ENCODE data around the gene PARD3B. TPM values are rescaled to one million over a fixed set of nuclear protein-coding genes. Genes with fewer than 3 reads are reported as not detected.

PARD3B gene
- total RNA-seq, 1 experiment from 2014 or later, result 0.63 TPM

- DNase-seq (ENCODE audit: low read depth), result no peak
Observed at GRCh38 chr2:205053827-205054410, 508.6 kb downstream of the PARD3B start.

GRCh38 chr2:205054789-205055188 lies 509.5 kb downstream of the PARD3B start:
- no peak for DNase-seq (ENCODE audit: low read depth)

GRCh38 chr2:205055251-205055650 lies 510.0 kb downstream of the PARD3B start:
- DNase-seq (ENCODE audit: low read depth), result no peak

DNA sequence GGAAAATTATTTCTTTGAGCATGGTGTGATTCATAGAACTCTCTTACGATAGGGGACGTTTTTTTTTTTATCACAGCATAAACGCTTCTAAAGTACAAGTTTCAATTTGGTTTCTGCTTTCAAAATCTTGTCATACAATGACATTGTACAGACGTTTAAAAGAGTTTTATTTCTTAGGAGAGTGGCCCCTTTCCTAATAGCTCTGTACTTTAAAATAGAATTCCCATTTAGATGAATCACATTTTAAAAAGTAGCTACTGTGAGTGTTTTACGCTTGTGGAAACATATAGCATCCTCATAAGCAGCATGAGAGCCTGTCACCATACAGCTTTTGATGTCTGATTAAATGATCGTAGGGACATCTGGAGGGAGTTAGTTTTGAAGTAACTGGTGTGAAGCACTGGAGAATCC lies 510.9 kb downstream of the PARD3B start:
- DNase-seq (ENCODE audit: low read depth), result no peak

GRCh38 chr2:205058409-205058808 lies 513.1 kb downstream of the PARD3B start:
- DNase-seq (ENCODE audit: low read depth), result no peak

- DNase-seq (ENCODE audit: low read depth), result peak; percentile 3
Observed at GRCh38 chr2:205060269-205060668, 515.0 kb downstream of the PARD3B start.

DNA sequence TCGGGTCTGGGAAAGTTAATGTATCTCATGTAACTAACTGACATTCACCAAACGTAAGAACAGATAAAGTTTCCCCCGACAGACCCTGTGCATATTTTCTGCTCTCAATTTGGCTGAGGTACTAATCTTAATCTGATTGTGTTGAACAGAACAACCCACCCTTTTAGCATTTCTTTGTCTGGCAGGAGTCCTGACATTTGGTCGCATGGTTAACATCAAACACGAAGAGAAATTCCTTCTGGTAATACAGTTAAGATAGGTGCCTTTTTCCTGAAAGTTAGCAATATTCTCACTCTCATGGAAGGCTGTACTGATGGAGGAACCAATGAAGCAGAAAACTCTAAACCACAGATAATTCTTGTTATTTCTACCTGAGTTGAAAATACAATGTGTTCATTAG lies 520.8 kb downstream of the PARD3B start:
- DNase-seq (ENCODE audit: low read depth), result no peak

DNA sequence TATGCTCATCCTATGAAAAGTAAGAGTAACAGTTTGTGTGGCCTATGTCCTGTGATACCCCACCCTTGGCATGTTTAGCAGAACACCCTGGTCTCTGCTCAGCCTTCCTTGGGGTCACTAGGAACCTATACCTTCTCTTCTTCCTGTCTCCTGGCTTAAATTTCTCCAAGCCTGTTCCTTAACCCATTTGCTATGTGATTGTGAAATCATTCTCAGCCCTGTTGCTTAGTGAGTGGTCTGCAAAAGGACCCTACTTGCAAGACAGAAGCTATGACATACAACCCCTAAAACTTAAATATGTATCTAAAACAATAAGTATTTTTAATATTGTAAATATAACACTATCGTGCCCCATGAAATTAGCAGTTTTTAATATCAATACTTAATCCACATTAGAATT lies 524.7 kb downstream of the PARD3B start:
- no peak for DNase-seq (ENCODE audit: low read depth)

DNA sequence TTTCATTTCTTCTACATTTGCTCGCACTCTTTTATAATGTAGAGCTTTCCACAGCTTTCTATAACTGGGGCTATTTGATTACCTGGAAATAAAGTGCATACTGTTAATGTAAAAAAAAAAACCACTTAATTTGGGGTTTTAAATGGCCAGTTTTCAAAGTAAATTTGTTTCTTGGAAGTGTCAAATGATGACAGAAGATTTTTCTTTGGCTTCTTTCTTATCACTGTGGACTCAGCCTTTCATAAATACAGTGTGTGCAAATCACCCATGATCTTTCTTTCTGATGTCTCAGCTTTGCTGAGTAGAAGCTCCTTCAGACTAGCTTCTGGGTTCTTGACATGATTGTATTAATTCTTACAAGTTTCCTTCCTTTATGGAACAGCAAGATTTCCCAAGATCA lies 525.6 kb downstream of the PARD3B start:
- no peak for DNase-seq (ENCODE audit: low read depth)

DNA sequence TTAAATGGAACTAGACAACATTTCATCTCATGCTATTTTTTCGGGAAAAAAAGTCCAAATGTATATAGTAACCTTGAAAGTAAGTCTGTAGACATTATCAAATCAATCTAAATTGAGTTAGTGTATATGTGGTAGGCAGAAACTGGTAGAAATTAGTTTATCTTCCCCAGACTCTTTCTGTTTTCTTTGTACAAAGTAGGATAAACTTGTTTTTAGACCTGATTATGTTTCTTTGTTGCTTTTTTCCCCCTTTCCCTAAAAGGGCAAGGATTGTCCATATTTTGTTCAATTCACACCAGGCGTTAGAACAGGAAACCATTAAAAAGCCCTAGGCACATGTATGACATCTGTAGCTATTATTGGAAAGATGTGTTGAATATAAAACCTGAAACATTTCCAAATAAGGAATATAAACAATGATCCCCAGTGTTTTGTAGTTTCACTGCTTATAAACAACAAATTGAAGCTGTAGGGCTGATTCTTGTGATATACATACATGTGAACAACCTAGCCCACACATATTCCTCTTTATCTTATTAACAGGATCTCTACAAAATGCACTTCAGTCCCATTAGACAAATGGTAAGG lies 528.3 kb downstream of the PARD3B start:
- no peak for DNase-seq (ENCODE audit: low read depth)

DNA sequence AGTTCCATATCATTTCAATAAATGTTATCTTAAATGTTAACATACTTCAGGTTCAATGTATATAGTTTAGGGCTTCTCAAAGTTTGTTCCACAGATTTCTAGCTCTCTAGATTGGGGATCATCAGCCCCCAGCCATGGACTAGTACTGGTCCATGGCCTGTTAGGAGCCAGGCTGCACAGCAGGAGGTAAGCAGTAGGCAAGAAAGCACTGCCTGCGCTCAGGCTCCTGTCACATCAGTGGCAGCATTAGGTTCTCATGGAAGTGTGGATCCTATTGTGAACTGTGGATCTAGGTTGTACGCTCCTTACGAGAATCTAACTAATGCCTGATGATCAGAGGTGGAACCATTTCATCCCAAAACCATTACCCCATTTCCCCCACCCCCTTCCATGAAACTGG lies 531.1 kb downstream of the PARD3B start:
- no peak for DNase-seq (ENCODE audit: low read depth)

GRCh38 chr2:205077159-205077558 lies 531.9 kb downstream of the PARD3B start:
- DNase-seq (ENCODE audit: low read depth), result no peak

DNA sequence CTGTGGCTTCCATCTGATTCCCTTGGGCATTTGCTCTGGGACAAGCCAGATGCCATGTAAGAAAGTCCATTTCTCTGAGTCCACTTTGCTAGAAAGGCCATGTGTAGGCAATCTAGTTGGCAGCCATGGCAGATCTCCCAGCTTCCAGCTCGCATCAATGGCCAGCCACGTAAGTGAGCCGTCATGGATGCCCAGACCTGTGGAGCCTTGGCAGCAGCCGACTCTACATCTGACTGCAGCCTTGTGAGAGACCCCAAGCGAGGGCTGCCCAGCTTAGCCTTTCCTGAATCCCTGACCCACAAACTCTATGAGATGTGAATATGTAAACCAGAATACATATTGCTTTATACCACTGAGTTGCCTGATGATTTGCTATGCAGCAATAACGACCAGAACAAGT lies 533.5 kb downstream of the PARD3B start:
- DNase-seq (ENCODE audit: low read depth), result no peak

- DNase-seq (ENCODE audit: low read depth), result no peak
Observed at GRCh38 chr2:205079173-205079572, 533.9 kb downstream of the PARD3B start.

DNA sequence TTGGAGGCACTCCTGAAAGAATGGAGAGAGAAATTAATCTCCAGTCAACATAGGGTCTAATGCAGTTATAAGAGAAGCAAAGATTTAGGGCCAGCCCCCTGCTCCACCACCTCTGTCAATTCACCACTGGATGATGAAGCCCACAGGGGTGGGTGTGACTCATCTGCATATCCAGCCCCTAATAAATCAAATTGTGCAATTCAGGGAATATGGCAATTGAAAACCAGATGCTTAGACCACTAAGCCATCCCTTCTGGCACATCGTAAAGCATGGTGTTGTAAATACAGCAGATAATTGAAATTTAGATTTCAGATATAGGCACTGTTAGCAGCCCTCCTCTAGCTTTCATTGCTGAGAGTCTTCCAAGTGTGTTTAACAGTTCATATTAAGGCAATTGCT lies 541.4 kb downstream of the PARD3B start:
- DNase-seq (ENCODE audit: low read depth), result peak; percentile 1

DNA sequence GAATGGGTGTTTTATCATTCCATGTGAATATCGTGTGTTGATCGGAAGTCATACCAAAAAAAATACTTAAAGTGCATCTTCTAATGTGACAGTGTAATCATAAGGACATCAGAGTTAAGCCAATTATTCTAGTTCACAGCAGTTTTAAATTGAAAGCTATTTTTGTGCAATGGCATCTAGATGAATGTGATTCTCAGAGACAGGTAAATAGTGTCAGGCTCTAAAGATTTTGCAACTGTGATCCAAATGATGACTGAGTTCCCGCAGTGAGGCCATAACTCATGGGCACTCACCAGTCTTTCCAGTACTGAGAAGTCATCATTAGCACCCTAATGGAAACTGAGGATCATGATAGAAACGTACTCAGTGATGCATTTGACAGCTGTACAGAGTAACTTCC lies 542.6 kb downstream of the PARD3B start:
- no peak for DNase-seq (ENCODE audit: low read depth)

DNA sequence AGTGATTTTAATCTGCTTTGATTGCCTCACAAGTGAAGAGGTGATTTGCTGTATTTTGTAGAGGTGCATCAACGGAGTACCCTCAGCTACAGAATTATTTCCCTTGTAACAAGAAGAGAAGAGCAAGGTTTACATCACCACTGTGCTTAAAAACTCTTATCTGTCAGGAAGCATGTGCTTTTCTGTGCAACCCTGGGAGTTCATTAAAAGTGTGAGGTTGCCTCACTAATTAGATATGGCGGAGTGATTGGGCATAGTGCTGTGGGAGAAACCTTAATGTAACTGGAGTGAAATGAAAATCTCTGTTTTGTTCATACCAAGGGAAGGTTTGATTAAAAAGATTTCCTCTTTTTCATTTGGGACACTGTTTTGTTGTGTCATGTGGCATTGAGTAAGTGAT lies 544.7 kb downstream of the PARD3B start:
- DNase-seq (ENCODE audit: low read depth), result no peak

- DNase-seq (ENCODE audit: low read depth), result no peak
Observed at GRCh38 chr2:205091411-205091810, 546.1 kb downstream of the PARD3B start.

GRCh38 chr2:205094031-205094430 lies 548.8 kb downstream of the PARD3B start:
- DNase-seq (ENCODE audit: low read depth), result no peak

DNA sequence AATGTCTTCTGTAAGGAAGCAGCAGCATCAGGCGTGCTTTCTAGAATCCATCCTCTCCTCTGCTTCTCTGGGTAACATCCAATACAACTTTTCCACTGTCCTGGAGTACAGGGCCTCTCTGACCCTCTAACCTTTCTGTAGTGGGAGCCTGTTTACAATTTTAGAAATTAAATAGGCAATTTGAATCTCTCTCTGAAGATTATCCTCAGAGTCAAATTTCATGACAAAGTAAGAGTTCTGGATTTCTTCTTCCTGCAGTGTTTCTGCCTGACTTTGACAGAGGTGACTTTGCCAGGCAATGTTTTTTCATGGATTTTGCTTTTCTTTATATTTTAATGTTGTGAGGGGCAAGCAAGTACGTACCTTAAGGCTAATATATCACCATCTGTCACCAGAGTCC lies 558.4 kb downstream of the PARD3B start:
- no peak for DNase-seq (ENCODE audit: low read depth)

- no peak for DNase-seq (ENCODE audit: low read depth)
Observed at GRCh38 chr2:205107810-205108209, 562.5 kb downstream of the PARD3B start.

DNA sequence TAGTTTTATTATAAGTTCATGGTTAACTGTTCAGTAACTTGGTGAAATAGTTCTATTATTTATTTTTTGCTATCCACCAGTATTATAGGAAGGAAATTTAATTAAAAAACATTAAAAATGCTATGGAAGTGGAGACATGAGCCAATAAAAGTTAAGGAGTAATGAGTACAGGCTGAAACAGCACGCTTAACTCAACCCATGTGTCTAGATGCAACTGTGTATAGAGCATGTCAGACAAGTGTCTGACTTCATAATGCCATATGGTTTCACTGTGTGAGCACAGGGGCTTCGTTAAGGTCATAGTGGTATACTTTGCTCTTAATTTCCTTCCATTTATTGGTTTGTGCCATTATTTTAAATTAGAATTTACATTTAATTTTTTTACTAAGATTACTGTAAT lies 570.2 kb downstream of the PARD3B start:
- no peak for DNase-seq (ENCODE audit: low read depth)

DNA sequence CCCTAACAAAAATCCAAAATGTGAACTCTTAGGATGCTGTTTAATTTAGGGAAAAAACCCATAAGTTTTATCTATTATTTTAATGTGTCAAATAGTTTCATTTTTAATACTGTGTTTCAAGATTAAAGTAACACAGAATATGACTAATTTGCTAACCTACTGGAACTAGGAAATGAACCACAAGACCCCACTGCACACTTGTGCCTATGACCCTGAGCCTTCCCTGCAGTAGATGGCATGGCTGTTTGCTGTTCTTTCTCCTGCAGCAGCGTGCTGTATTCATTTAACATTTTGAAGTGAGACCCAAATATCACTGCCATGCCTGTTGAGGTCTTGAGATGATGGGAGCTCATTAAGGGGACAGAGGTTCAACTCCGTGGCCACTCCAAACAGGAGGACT lies 571.9 kb downstream of the PARD3B start:
- DNase-seq (ENCODE audit: low read depth), result no peak

DNA sequence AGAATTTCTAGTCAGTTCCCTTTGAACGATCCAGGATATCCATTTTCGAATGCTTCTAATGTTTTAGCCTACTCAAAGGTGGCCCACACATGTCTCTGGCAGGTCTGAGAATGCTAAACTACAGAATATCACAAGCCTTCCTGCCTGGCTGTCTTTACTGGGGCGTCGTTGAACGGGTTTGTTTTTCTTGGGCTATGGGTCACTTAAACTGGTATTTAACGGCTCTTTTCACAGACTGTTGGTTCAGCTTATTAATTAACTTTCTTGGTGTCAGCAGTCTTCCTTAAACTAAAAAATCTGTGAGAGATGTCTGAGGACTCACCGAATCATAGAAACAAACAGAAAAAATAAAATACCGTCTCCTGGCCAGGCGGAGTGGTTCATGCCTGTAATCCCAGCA lies 573.9 kb downstream of the PARD3B start:
- no peak for DNase-seq (ENCODE audit: low read depth)
